ENCODE results near the gene MBD2. TPM values are rescaled to one million over a fixed set of nuclear protein-coding genes. Genes with fewer than 3 reads are reported as not detected.

Gene MBD2
- polyA plus RNA-seq, 6 donors from 2014 or later: 11.5 to 39.0 (median 22.7) TPM

DNA sequence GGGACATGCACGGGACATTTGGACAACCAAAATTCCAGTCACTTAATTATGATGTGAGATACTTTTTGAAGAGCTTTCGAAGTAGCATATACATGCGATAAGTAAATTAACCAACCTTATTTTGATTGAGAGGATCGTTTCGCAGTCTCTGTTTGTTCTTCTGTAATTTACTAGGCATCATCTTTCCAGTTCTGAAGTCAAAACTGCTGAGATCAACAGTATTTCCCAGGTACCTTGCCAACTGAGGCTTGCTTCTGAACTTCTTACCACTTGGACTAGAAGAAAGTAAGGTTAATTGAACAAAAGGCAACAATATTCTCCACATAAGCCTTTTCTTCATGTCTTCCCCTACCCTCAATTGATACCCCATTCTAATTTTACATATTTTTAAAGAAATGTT is 19.6 kb downstream of the MBD2 start:
- Mint-ChIP-seq H3K4me1 (peaks cover 54 to 60% (median 57%) of the 10 kb centered on the region in 3 donors), H3K4me3 (no peak overlapping the region), H3K27ac (peak overlapping the region in 4 of 6 donors; percentile 12 to 63 (median 55)), H3K9me3 (no peaks in the 10 kb centered on the region), H3K27me3 (no peaks in the 10 kb centered on the region), H3K36me3 (peaks cover 16 to 18% of the 10 kb centered on the region in 2 donors)
- DNase-seq: no peak
- no peak for ATAC-seq (ENCODE audit: low read depth in 2 of 2)

- Mint-ChIP-seq H3K4me3 (peak overlapping the region in 2 of 8 donors; percentile 32 to 42), H3K9me3 (no peaks in the 10 kb centered on the region), H3K36me3 (peaks cover 19 to 23% of the 10 kb centered on the region in 2 donors), H3K27ac (peak overlapping the region; percentile 2 to 92 (median 18)), H3K27me3 (no peaks in the 10 kb centered on the region), H3K4me1 (peaks cover 55 to 63% (median 56%) of the 10 kb centered on the region in 3 donors)
- peak in 1 of 2 donors; percentile 61 for ATAC-seq (ENCODE audit: low read depth in 2 of 2)
- DNase-seq: no peak
Observed at GRCh38 chr18:54203914-54204313, 20.6 kb downstream of the MBD2 start.

DNA sequence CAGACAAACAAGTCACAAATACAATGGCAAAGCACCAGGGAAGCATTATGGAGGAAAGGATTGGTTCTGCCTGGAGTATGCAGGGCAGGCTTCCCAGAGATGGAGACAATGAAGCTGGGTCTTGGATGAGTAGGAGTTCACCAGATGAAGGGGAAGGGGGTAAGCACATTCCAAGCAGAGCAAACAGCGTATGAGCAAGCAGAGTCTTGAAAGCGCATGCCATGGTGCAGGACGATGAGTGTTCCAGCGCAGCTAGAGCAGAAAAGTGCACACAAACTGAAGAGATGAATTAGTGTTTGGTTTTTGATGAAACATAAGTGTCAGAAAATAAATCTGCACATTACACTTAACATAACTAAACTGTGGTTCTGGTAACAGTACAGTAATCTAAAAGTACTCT is 21.6 kb downstream of the MBD2 start:
- peaks cover 44 to 59% (median 51%) of the 10 kb centered on the region in 3 donors for H3K4me1 Mint-ChIP-seq
- peak overlapping the region in 4 of 6 donors; percentile 4 to 91 (median 18) for H3K27ac Mint-ChIP-seq
- no peaks in the 10 kb centered on the region for H3K27me3 Mint-ChIP-seq
- no peak overlapping the region for H3K4me3 Mint-ChIP-seq
- peaks cover 23 to 24% of the 10 kb centered on the region in 2 donors for H3K36me3 Mint-ChIP-seq
- DNase-seq: no peak
- ATAC-seq (ENCODE audit: low read depth in 2 of 2): no peak
- H3K9me3 Mint-ChIP-seq: no peaks in the 10 kb centered on the region

- Mint-ChIP-seq H3K4me1 (peaks cover 18 to 40% (median 30%) of the 10 kb centered on the region in 3 donors), H3K27me3 (no peaks in the 10 kb centered on the region), H3K4me3 (no peak overlapping the region), H3K9me3 (no peaks in the 10 kb centered on the region), H3K36me3 (peaks cover 15 to 21% of the 10 kb centered on the region in 2 donors), H3K27ac (peak overlapping the region in 3 of 6 donors; percentile 3 to 32 (median 3))
- no peak for DNase-seq
- ATAC-seq (ENCODE audit: low read depth in 2 of 2): no peak
Observed at GRCh38 chr18:54197747-54198411, 26.6 kb downstream of the MBD2 start.

GRCh38 chr18:54193786-54194185 is 30.7 kb downstream of the MBD2 start:
- Mint-ChIP-seq H3K9me3 (no peaks in the 10 kb centered on the region), H3K27ac (peak overlapping the region in 5 of 6 donors; percentile 26 to 64 (median 47)), H3K27me3 (no peaks in the 10 kb centered on the region), H3K4me3 (no peak overlapping the region), H3K4me1 (peaks cover 11 to 24% (median 18%) of the 10 kb centered on the region in 3 donors), H3K36me3 (peaks cover 0 to 15% of the 10 kb centered on the region in 2 donors)
- ATAC-seq (ENCODE audit: low read depth in 2 of 2) (no peak), DNase-seq (no peak)

GRCh38 chr18:54192900-54193299 is 31.6 kb downstream of the MBD2 start:
- no peak overlapping the region for H3K4me3 Mint-ChIP-seq
- no peaks in the 10 kb centered on the region for H3K27me3 Mint-ChIP-seq
- H3K36me3 Mint-ChIP-seq: peaks cover 2 to 15% of the 10 kb centered on the region in 2 donors
- no peak for ATAC-seq (ENCODE audit: low read depth in 2 of 2)
- peaks cover 11 to 21% (median 18%) of the 10 kb centered on the region in 3 donors for H3K4me1 Mint-ChIP-seq
- H3K27ac Mint-ChIP-seq: peak overlapping the region in 3 of 6 donors; percentile 1 to 29 (median 22)
- H3K9me3 Mint-ChIP-seq: no peaks in the 10 kb centered on the region
- DNase-seq: no peak

GRCh38 chr18:54192415-54192814 is 32.1 kb downstream of the MBD2 start:
- Mint-ChIP-seq H3K27me3 (no peaks in the 10 kb centered on the region), H3K36me3 (peaks cover 7 to 19% of the 10 kb centered on the region in 2 donors), H3K4me1 (peaks cover 8 to 18% (median 17%) of the 10 kb centered on the region in 3 donors), H3K9me3 (no peaks in the 10 kb centered on the region), H3K4me3 (no peak overlapping the region), H3K27ac (peak overlapping the region in 1 of 6 donors; percentile 1)
- ATAC-seq (ENCODE audit: low read depth in 2 of 2): no peak
- no peak for DNase-seq

GRCh38 chr18:54191352-54191751 is 33.1 kb downstream of the MBD2 start:
- no peak overlapping the region for H3K4me3 Mint-ChIP-seq
- no peaks in the 10 kb centered on the region for H3K27me3 Mint-ChIP-seq
- DNase-seq: no peak
- H3K4me1 Mint-ChIP-seq: peaks cover 7 to 11% (median 8%) of the 10 kb centered on the region in 3 donors
- ATAC-seq (ENCODE audit: low read depth in 2 of 2): no peak
- H3K36me3 Mint-ChIP-seq: peaks cover 7 to 19% of the 10 kb centered on the region in 2 donors
- H3K9me3 Mint-ChIP-seq: no peaks in the 10 kb centered on the region
- H3K27ac Mint-ChIP-seq: peak overlapping the region in 1 of 6 donors; percentile 87

DNA sequence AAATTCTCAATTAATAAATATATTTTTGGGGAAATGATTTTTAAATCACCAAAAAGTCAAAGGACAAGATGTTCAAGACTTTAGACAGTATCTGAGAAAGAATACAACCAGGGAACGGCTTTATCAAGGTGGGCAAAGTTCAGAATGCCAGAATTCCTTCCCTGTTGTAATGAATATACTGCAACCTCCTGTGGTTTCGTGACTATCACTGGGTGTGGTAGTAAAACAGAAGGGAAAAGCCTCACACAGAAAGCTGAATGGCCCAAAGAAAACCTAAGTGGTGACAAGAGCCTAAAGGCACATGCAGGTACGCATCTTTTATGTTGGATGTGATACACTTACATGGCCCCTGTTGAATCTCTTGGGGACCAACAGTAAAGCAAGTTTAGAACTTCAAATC is 37.1 kb downstream of the MBD2 start:
- Mint-ChIP-seq H3K36me3 (peaks cover 7 to 16% of the 10 kb centered on the region in 2 donors), H3K27ac (no peak overlapping the region), H3K4me3 (no peak overlapping the region), H3K9me3 (no peaks in the 10 kb centered on the region), H3K27me3 (no peaks in the 10 kb centered on the region), H3K4me1 (peaks cover 0 to 6% (median 4%) of the 10 kb centered on the region in 3 donors)
- ATAC-seq (ENCODE audit: low read depth in 2 of 2) (no peak), DNase-seq (no peak)

- DNase-seq (no peak), ATAC-seq (ENCODE audit: low read depth in 2 of 2) (no peak)
- no peaks in the 10 kb centered on the region for H3K27me3 Mint-ChIP-seq
- H3K9me3 Mint-ChIP-seq: no peaks in the 10 kb centered on the region
- H3K27ac Mint-ChIP-seq: no peak overlapping the region
- H3K4me1 Mint-ChIP-seq: peaks cover 0 to 3% (median 0%) of the 10 kb centered on the region in 3 donors
- peaks cover 7 to 12% of the 10 kb centered on the region in 2 donors for H3K36me3 Mint-ChIP-seq
- no peak overlapping the region for H3K4me3 Mint-ChIP-seq
Observed at GRCh38 chr18:54184836-54185235, 39.6 kb downstream of the MBD2 start.

DNA sequence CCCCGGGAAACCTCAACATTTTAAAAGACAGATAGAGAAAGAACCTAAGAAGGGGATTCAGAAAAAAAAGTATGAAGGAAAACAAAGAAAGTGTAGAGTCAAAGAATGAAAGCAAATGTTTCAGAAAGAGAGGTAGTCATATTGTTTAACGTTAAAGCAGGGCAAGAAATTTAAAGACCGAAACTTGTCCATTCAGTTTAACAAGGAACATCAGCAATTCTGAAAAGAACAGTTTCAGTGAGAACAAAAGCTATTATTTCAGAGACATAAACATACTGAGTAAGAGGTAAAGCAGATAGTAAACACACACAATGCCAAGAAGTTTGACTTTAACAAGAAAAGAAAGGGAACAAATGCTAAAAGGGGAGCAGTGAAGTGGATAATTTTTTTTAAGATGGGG is 41.1 kb downstream of the MBD2 start:
- Mint-ChIP-seq H3K27me3 (no peaks in the 10 kb centered on the region), H3K4me1 (peaks cover 0 to 3% (median 0%) of the 10 kb centered on the region in 3 donors), H3K27ac (no peak overlapping the region), H3K9me3 (no peaks in the 10 kb centered on the region), H3K36me3 (peaks cover 7 to 12% of the 10 kb centered on the region in 2 donors), H3K4me3 (no peak overlapping the region)
- DNase-seq: no peak
- no peak for ATAC-seq (ENCODE audit: low read depth in 2 of 2)

- Mint-ChIP-seq H3K9me3 (no peaks in the 10 kb centered on the region), H3K27me3 (no peaks in the 10 kb centered on the region), H3K4me1 (no peaks in the 10 kb centered on the region), H3K36me3 (peaks cover 0 to 5% of the 10 kb centered on the region in 2 donors), H3K27ac (no peak overlapping the region), H3K4me3 (no peak overlapping the region)
- ATAC-seq (ENCODE audit: low read depth in 2 of 2) (no peak), DNase-seq (no peak)
Observed at GRCh38 chr18:54181856-54182602, 42.4 kb downstream of the MBD2 start.

DNA sequence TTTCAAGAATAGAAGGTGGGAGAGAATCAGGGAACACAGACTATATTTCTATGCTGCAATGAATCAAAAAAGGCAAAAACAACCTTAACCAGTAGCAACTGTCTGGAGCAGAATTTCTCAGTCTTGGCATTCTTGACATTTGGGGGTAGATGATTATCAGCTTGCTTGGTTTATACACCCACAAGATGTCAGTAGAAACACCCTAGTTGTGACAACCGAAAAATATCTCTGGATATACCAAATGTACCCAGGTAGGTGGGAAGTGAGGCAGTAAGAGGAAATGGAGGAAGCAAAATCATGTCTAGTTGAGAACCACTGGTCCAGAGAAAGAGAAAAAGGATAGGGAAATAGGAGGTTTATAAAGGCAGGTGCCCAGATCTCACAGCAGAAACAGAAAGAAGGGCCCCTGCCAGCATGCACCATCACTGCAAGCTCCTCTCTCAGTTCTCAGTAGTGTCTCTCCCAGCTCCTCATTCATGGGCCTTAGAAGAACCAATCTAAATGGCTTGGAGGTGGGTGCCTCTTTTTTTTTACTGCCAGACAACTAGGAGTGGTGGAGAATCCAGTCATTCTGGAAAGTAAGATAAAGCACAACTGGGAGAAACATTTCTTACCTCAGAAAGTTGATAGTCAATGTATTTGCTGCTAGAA is 50.4 kb downstream of the MBD2 start:
- H3K4me3 Mint-ChIP-seq: no peak overlapping the region
- ATAC-seq (ENCODE audit: low read depth in 2 of 2): no peak
- no peaks in the 10 kb centered on the region for H3K36me3 Mint-ChIP-seq
- H3K9me3 Mint-ChIP-seq: no peaks in the 10 kb centered on the region
- H3K4me1 Mint-ChIP-seq: peaks cover 12 to 52% (median 23%) of the 10 kb centered on the region in 3 donors
- H3K27ac Mint-ChIP-seq: peak overlapping the region in 5 of 6 donors; percentile 12 to 64 (median 21)
- H3K27me3 Mint-ChIP-seq: no peaks in the 10 kb centered on the region
- DNase-seq: no peak
